GM21825 (cell line): ENCODE data around the gene CECR2.

Experiments used
- ATAC-seq: cut with Tn5 transposase; IDR thresholded peaks from one replicate; pipeline ENCODE4 v1.9.1; 2021; ENCODE audit warnings: mild to moderate bottlenecking, moderate library complexity; ENCODE audit not compliant: unreplicated experiment

The CECR2 gene

DNA sequence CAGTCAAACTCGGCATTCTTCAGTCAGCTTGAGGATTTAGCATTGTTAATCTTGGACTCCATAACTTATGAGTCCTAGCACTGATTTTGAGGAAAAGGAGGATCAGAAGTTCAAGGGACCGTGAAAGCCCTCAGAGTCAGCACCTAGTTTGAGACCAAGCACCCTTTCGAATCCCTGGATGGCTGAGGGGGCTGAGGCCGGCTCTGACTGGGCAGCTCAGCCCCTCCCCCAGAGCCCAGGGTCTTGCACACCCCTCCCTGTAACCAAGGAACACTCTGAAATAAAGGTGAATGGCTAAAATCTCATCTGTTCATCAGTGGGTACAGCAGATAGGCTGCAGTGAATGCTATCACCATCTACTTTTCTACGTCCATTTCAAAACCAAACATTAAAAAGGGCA, 221.3 kb downstream of the CECR2 start:
- no peak for ATAC-seq

DNA sequence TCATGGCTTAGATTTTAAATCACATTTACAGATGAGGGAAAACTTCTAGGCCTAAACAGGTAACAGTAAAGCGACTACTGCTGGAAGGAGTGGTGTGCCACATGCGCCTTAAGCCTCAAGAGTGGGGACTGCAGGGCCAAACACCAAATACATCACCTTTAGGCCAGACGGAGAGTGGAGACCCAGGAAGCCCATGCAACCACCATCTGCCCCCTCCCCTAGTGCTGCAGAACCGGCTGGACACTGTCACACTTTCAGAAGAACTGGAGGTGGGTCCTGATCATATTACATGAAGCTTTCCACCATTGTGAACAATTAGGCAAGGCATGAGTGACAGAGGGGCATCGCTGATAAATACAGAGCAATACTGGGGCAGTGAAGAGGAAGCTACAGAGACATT, 222.9 kb downstream of the CECR2 start:
- no peak for ATAC-seq

GRCh38 chr22:17596226-17596625, 227.0 kb downstream of the CECR2 start:
- ATAC-seq: no peak

GRCh38 chr22:17597217-17597616, 228.0 kb downstream of the CECR2 start:
- ATAC-seq: no peak

- ATAC-seq: no peak
Measured at GRCh38 chr22:17598318-17598717, 229.1 kb downstream of the CECR2 start.

DNA sequence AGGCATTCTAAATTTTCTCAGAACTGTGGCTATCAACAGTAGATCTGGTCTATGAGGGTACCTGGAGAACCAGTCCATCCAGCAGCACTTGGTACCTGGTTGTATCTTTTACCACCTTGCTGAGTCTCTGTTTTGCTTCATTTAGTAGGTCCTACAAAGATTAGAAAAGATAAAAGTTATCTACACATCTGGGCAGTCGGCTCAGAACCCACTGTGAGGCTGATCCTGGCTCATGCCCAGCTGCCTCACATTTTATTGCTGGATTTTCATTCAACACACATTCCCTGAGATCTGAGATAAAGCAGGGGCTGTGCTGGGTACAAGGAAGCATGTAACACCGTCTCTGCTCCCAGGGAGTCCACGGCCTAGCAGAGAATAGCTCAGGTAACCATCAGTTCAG, 231.8 kb downstream of the CECR2 start:
- no peak for ATAC-seq

- no peak for ATAC-seq
Measured at GRCh38 chr22:17603668-17604067, 234.4 kb downstream of the CECR2 start.

GRCh38 chr22:17606496-17606895, 237.2 kb downstream of the CECR2 start:
- no peak for ATAC-seq
